ENCODE data around the gene ZNF609. TPM values are rescaled to one million over a fixed set of nuclear protein-coding genes. Genes with fewer than 3 reads are reported as not detected.

ZNF609 gene, protein sequence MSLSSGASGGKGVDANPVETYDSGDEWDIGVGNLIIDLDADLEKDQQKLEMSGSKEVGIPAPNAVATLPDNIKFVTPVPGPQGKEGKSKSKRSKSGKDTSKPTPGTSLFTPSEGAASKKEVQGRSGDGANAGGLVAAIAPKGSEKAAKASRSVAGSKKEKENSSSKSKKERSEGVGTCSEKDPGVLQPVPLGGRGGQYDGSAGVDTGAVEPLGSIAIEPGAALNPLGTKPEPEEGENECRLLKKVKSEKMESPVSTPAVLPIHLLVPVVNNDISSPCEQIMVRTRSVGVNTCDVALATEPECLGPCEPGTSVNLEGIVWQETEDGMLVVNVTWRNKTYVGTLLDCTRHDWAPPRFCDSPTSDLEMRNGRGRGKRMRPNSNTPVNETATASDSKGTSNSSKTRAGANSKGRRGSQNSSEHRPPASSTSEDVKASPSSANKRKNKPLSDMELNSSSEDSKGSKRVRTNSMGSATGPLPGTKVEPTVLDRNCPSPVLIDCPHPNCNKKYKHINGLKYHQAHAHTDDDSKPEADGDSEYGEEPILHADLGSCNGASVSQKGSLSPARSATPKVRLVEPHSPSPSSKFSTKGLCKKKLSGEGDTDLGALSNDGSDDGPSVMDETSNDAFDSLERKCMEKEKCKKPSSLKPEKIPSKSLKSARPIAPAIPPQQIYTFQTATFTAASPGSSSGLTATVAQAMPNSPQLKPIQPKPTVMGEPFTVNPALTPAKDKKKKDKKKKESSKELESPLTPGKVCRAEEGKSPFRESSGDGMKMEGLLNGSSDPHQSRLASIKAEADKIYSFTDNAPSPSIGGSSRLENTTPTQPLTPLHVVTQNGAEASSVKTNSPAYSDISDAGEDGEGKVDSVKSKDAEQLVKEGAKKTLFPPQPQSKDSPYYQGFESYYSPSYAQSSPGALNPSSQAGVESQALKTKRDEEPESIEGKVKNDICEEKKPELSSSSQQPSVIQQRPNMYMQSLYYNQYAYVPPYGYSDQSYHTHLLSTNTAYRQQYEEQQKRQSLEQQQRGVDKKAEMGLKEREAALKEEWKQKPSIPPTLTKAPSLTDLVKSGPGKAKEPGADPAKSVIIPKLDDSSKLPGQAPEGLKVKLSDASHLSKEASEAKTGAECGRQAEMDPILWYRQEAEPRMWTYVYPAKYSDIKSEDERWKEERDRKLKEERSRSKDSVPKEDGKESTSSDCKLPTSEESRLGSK (N-terminal part only)
- total RNA-seq, result 72.0 and 75.3 TPM in 2 replicates
- long read RNA-seq, partial matches to known transcripts, result 2 of 14 reads
- long read RNA-seq, other reads (novel, unspliced or antisense), result 12 of 14 reads

DNA sequence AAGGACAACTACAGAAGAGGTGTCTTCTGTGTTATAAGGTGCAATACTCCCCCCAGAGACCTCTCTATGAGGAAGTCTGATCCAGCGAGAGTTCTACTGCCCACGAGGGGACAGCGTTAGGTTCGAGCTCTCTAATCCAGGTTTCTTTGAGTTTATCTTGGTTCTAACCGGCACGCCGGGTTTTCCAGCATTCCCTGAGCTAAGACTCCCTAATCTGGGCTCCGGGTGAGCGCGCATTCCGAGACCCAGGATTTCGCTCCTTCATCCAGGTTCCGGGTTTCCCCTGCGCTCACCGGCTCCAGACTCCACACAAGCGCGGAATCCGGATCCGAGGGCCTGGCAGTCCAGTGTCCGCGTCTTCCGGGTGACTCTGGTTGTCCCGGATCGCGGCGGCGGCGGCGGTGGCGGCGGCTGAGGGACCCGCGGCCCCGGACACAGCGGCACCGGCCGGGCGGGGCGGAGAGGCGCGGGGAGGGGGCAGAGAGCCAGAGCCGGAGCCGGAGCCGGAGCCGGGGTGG, at the start of gene ZNF609:
Gene ZNF609, plus strand, starts transcription at position 373 of the 518 bp plus-strand sequence. CDS start 38,842 bp downstream, outside the sequence.
- Mint-ChIP-seq H3K27ac (peak within 1 kb of the TSS; percentile 95), H3K4me1 (ENCODE audit: low read depth) (peaks cover 74% of the 10 kb centered on the region), H3K9me3 (ENCODE audit: low read depth) (no peaks in the 10 kb centered on the region), H3K27me3 (no peaks in the 10 kb centered on the region), H3K4me3 (ENCODE audit: low read depth) (peak within 1 kb of the TSS; percentile 85), H3K36me3 (ENCODE audit: insufficient read depth) (no peaks in the 10 kb centered on the region)
- peak; percentile 99 for DNase-seq (ENCODE audit: low spot score, unreplicated experiment)
- TF ChIP-seq, protein P1, sequence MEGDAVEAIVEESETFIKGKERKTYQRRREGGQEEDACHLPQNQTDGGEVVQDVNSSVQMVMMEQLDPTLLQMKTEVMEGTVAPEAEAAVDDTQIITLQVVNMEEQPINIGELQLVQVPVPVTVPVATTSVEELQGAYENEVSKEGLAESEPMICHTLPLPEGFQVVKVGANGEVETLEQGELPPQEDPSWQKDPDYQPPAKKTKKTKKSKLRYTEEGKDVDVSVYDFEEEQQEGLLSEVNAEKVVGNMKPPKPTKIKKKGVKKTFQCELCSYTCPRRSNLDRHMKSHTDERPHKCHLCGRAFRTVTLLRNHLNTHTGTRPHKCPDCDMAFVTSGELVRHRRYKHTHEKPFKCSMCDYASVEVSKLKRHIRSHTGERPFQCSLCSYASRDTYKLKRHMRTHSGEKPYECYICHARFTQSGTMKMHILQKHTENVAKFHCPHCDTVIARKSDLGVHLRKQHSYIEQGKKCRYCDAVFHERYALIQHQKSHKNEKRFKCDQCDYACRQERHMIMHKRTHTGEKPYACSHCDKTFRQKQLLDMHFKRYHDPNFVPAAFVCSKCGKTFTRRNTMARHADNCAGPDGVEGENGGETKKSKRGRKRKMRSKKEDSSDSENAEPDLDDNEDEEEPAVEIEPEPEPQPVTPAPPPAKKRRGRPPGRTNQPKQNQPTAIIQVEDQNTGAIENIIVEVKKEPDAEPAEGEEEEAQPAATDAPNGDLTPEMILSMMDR (IDR thresholded peaks at IDR 0.05; ENCODE audit: unreplicated experiment), result no peak

DNA sequence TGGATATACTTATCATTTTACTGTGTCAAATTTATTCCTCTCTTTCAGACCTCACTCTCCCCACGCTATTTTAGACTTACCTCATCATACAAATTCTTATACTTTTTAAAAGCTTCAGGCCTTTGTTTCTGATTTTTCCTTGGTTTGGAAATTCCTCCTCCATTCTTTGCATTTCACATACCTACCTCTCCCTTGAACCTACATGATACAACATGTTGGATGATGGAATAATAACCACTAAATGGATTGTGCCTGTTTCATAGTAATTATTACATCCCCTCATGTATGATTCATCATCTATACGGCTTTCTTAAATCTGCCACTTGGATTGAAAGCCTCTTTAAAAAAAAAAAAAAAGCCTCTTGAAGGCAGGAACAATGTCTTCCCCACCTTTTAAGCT, 48.2 kb upstream of the ZNF609 start:
- TF ChIP-seq, protein P1 (IDR thresholded peaks at IDR 0.05; ENCODE audit: unreplicated experiment), result no peak
- no peak for DNase-seq (ENCODE audit: low spot score, unreplicated experiment)
- Mint-ChIP-seq H3K27ac (no peak overlapping the region), H3K36me3 (ENCODE audit: insufficient read depth) (peaks cover 28% of the 10 kb centered on the region), H3K9me3 (ENCODE audit: low read depth) (no peaks in the 10 kb centered on the region), H3K27me3 (no peaks in the 10 kb centered on the region), H3K4me3 (ENCODE audit: low read depth) (no peak overlapping the region), H3K4me1 (ENCODE audit: low read depth) (no peaks in the 10 kb centered on the region)

DNA sequence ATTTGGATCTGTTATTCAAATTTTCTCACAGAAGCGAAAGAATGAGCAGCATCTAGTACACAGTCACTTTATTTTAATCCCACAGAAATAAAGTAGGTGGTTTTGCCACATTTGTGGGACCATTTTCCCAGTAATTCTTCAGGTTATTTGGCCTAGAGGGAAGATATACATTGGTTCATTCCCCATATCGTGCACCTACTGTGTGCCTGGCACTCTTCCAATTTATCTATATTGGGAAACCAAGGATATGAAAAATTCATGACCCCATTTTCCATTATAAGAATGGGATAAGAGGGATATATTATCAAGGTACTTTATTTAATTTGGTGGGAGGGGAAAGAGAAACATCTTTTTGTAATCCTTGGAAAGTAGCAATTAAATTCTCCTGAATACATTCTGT, 37.7 kb upstream of the ZNF609 start:
- Mint-ChIP-seq H3K27ac (no peak overlapping the region), H3K36me3 (ENCODE audit: insufficient read depth) (peaks cover 21% of the 10 kb centered on the region), H3K27me3 (no peaks in the 10 kb centered on the region), H3K4me3 (ENCODE audit: low read depth) (no peak overlapping the region), H3K9me3 (ENCODE audit: low read depth) (no peaks in the 10 kb centered on the region), H3K4me1 (ENCODE audit: low read depth) (peaks cover 8% of the 10 kb centered on the region)
- TF ChIP-seq, protein P1 (IDR thresholded peaks at IDR 0.05; ENCODE audit: unreplicated experiment), result no peak
- DNase-seq (ENCODE audit: low spot score, unreplicated experiment), result no peak

DNA sequence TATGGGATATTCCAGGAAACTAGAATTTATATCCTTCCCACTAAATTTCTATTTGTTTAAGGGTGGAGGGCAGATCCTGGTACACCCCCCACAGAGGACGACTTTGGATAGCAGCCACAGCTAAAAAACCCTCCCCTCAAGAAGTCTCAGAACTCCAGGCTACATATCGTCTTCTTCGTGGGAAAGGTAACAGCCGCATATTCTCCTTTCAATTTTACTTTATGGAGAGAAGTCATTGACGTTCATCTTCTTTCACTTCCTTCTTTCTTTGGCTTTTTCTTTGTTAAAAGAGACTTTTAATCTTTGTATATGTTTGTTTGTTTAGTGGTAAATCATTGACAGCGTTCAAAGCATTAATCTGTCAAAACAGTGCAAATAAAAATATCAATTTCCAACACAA, 36.4 kb upstream of the ZNF609 start:
- no peak for DNase-seq (ENCODE audit: low spot score, unreplicated experiment)
- Mint-ChIP-seq H3K4me1 (ENCODE audit: low read depth) (peaks cover 8% of the 10 kb centered on the region), H3K27me3 (no peaks in the 10 kb centered on the region), H3K36me3 (ENCODE audit: insufficient read depth) (peaks cover 18% of the 10 kb centered on the region), H3K27ac (peak overlapping the region; percentile 4), H3K9me3 (ENCODE audit: low read depth) (no peaks in the 10 kb centered on the region), H3K4me3 (ENCODE audit: low read depth) (no peak overlapping the region)
- TF ChIP-seq, protein P1 (IDR thresholded peaks at IDR 0.05; ENCODE audit: unreplicated experiment), result no peak

All from progenitor cell of endocrine pancreas (in vitro differentiated cells).